Measurements from ENCODE around the gene SLC22A7. TPM values are rescaled to one million over a fixed set of nuclear protein-coding genes. Genes with fewer than 3 reads are reported as not detected.

SLC22A7 gene
- total and polyA plus RNA-seq, 2 donors (not counting 1 experiment from before 2014, with no cell fraction given), result not detected

GRCh38 chr6:43285832-43286231 is 12.2 kb upstream of the SLC22A7 start:
- no peaks in the 10 kb centered on the region for H3K36me3 ChIP-seq (replicated peaks in 1 of 2; ENCODE audit: control extremely low read depth in 1 of 2, control insufficient read depth in 1 of 2, extremely low read depth in 1 of 2, insufficient read depth in 2 of 2, low read length in 1 of 2)
- DNase-seq (no peak), ATAC-seq (ENCODE audit: low read depth) (no peak)
- no peaks in the 10 kb centered on the region for H3K4me1 ChIP-seq (ENCODE audit: control insufficient read depth in 2 of 2, insufficient read depth in 2 of 2, low read length in 2 of 2)
- no peak overlapping the region for H3K9ac ChIP-seq (ENCODE audit: low read length)
- H3K27me3 ChIP-seq (replicated peaks in 1 of 4; ENCODE audit: control extremely low read depth in 1 of 4, control insufficient read depth in 3 of 4, insufficient read depth in 4 of 4, low read length in 3 of 4), result peaks cover 0 to 26% (median 9%) of the 10 kb centered on the region in 4 experiments
- Mint-ChIP-seq H3K27ac (no peak overlapping the region), H3K4me1 (peaks cover 5% of the 10 kb centered on the region), H3K9me3 (ENCODE audit: insufficient read depth) (no peaks in the 10 kb centered on the region), H3K27me3 (peaks cover 35% of the 10 kb centered on the region), H3K4me3 (no peak overlapping the region)
- no peaks in the 10 kb centered on the region for H3K9me3 ChIP-seq (ENCODE audit: control extremely low read depth in 1 of 3, control insufficient read depth in 2 of 3, insufficient read depth in 1 of 3, low read length in 2 of 3)
- CTCF ChIA-PET, result no interaction called here
- POLR2A ChIA-PET, result no interaction called here
- 82% methylated on average over 5 of the region's 5 CpGs for WGBS (ENCODE audit: insufficient coverage)
- H4K20me1 ChIP-seq (ENCODE audit: control insufficient read depth, insufficient read depth, low read length, poor library complexity, severe bottlenecking), result no peaks in the 10 kb centered on the region
- H3K4me2 ChIP-seq (replicated peaks; ENCODE audit: low read depth, low read length, poor library complexity, severe bottlenecking), result no peak overlapping the region
- no peak for TF ChIP-seq CTCF (IDR thresholded peaks at IDR 0.05)
- no peak for TF ChIP-seq EZH2 (IDR thresholded peaks at IDR 0.05; ENCODE audit: borderline replicate concordance, insufficient read depth, low read depth, low read length, poor library complexity, severe bottlenecking)
- no peak overlapping the region for H2AFZ ChIP-seq (ENCODE audit: insufficient read depth, low read depth, low read length, poor library complexity, severe bottlenecking)
- H3K27ac ChIP-seq (ENCODE audit: low read length in 2 of 2), result no peak overlapping the region
- intact Hi-C loops (cut with micrococcal nuclease), result no loop called here
- H3K79me2 ChIP-seq (ENCODE audit: control insufficient read depth, insufficient read depth, low read length), result no peaks in the 10 kb centered on the region
- no peak overlapping the region for H3K4me3 ChIP-seq (ENCODE audit: control extremely low read depth in 1 of 5, extremely low read depth in 1 of 5, insufficient read depth in 1 of 5, low read depth in 2 of 5, low read length in 4 of 5)

- ChIA-PET CTCF (interaction anchor here (0.9 to 1.1 kb wide), 3 partner anchors 23 to 111 kb away, joined by 3 to 5 read pairs (median 3); no protein-coding TSS in a partner anchor), POLR2A (no interaction called here)
These were observed 11.5 kb upstream of the SLC22A7 start for GRCh38 chr6:43286456-43286979.

More at GRCh38 chr6:43286456-43286979, 11.5 kb upstream of the SLC22A7 start:
- H3K27me3 Mint-ChIP-seq, result peaks cover 31% of the 10 kb centered on the region
- Histone ChIP-seq H4K20me1 (ENCODE audit: control insufficient read depth, insufficient read depth, low read length, poor library complexity, severe bottlenecking) (no peaks in the 10 kb centered on the region), H3K4me2 (replicated peaks; ENCODE audit: low read depth, low read length, poor library complexity, severe bottlenecking) (no peak overlapping the region), H3K27me3 (replicated peaks in 1 of 4; ENCODE audit: control extremely low read depth in 1 of 4, control insufficient read depth in 3 of 4, insufficient read depth in 4 of 4, low read length in 3 of 4) (peaks cover 0 to 26% (median 9%) of the 10 kb centered on the region in 4 experiments), H3K4me3 (ENCODE audit: control extremely low read depth in 1 of 5, extremely low read depth in 1 of 5, insufficient read depth in 1 of 5, low read depth in 2 of 5, low read length in 4 of 5) (no peak overlapping the region), H3K4me1 (ENCODE audit: control insufficient read depth in 2 of 2, insufficient read depth in 2 of 2, low read length in 2 of 2) (no peaks in the 10 kb centered on the region), H3K79me2 (ENCODE audit: control insufficient read depth, insufficient read depth, low read length) (no peaks in the 10 kb centered on the region), H3K36me3 (replicated peaks in 1 of 2; ENCODE audit: control extremely low read depth in 1 of 2, control insufficient read depth in 1 of 2, extremely low read depth in 1 of 2, insufficient read depth in 2 of 2, low read length in 1 of 2) (no peaks in the 10 kb centered on the region), H2AFZ (ENCODE audit: insufficient read depth, low read depth, low read length, poor library complexity, severe bottlenecking) (no peak overlapping the region), H3K9me3 (ENCODE audit: control extremely low read depth in 1 of 3, control insufficient read depth in 2 of 3, insufficient read depth in 1 of 3, low read length in 2 of 3) (no peaks in the 10 kb centered on the region), H3K9ac (ENCODE audit: low read length) (no peak overlapping the region), H3K27ac (ENCODE audit: low read length in 2 of 2) (no peak overlapping the region)
- no peak for ATAC-seq (ENCODE audit: low read depth)
- H3K27ac Mint-ChIP-seq, result no peak overlapping the region
- intact Hi-C loops (cut with micrococcal nuclease), result no loop called here
- H3K9me3 Mint-ChIP-seq (ENCODE audit: insufficient read depth), result no peaks in the 10 kb centered on the region
- DNase-seq, result no peak
- no peak overlapping the region for H3K4me3 Mint-ChIP-seq
- peaks cover 5% of the 10 kb centered on the region for H3K4me1 Mint-ChIP-seq
- WGBS (ENCODE audit: insufficient coverage), result 90% methylated on average over 4 of the region's 6 CpGs
- TF ChIP-seq CTCF (IDR thresholded peaks at IDR 0.05) (no peak), EZH2 (IDR thresholded peaks at IDR 0.05; ENCODE audit: borderline replicate concordance, insufficient read depth, low read depth, low read length, poor library complexity, severe bottlenecking) (no peak)

Measured in B cell (primary cell).